Cardiac fibroblast (primary cell): Measurements from ENCODE around the gene NEURL1.
A peak's percentile ranks its signal among the peaks of the same experiment; 100 is the strongest.

ENCODE experiments used
- DNase-seq, 2 donors: peaks; one replicate each; pipeline versions ENCODE4 v3.0.0 to v3.0.0-alpha.2; 2010; ENCODE audit warnings: low read depth in 2 of 2
- H3K4me3 ChIP-seq, 2 donors: replicated peaks in 1 of 2; 1 replicate in 1 of 2; 2 replicates in 1 of 2; pipeline ENCODE4 v1.5.1; 2011; ENCODE audit warnings: low read depth in 2 of 2, low read length in 2 of 2, mild to moderate bottlenecking in 2 of 2, moderate library complexity in 1 of 2
- CTCF ChIP-seq: IDR thresholded peaks from one replicate; pipeline ENCODE4 v1.5.1; 2011; ENCODE audit warnings: low read depth, mild to moderate bottlenecking, low read length, inconsistent platforms

NEURL1 gene

GRCh38 chr10:103592186-103593021, 98.9 kb downstream of the NEURL1 start:
- DNase-seq = peak; percentile 41 to 46
- peak; percentile 76 for TF ChIP-seq CTCF
- no peak overlapping the region for H3K4me3 ChIP-seq

- no peak for DNase-seq
- no peak overlapping the region for H3K4me3 ChIP-seq
- no peak for TF ChIP-seq CTCF
These were observed 99.6 kb downstream of the NEURL1 start for GRCh38 chr10:103593022-103593570.

- TF ChIP-seq CTCF = no peak
These were observed 102.6 kb downstream of the NEURL1 start for GRCh38 chr10:103595933-103596726.

GRCh38 chr10:103597003-103597402, 103.5 kb downstream of the NEURL1 start:
- no peak for DNase-seq
- H3K4me3 ChIP-seq = no peak overlapping the region
- TF ChIP-seq CTCF = no peak

More at GRCh38 chr10:103595933-103596726, 102.6 kb downstream of the NEURL1 start:
- peak in 1 of 2 donors; percentile 22 for DNase-seq
- H3K4me3 ChIP-seq = no peak overlapping the region

GRCh38 chr10:103598654-103599115, 105.2 kb downstream of the NEURL1 start:
- peak; percentile 69 for TF ChIP-seq CTCF
- peak; percentile 82 for DNase-seq
- H3K4me3 ChIP-seq = no peak overlapping the region

- no peak for TF ChIP-seq CTCF
- no peak for DNase-seq
- H3K4me3 ChIP-seq = no peak overlapping the region
These were observed 105.7 kb downstream of the NEURL1 start for GRCh38 chr10:103599211-103599610.
